PC-3 (cell line): ENCODE results near the gene GBF1. TPM values are rescaled to one million over a fixed set of nuclear protein-coding genes. Genes with fewer than 3 reads are reported as not detected.

Experiments used
- ATAC-seq: fragments of 200-7000 bp; cut with Tn5 transposase; 2 replicates; pipeline ENCODE4 v1.9.1; 2020; ENCODE audit warnings: mild to moderate bottlenecking, moderate library complexity
- BruUV-seq: library from RNA; stranded (reverse); fragments of 400-500 nt; replicated peaks from 2 replicates; lab custom pipeline; 2021; lab: Mats Ljungman, UMichigan
- CTCF ChIA-PET: fragments of 300-600 bp; sonication (Branson Sonifier 250); formaldehyde crosslinking; loops from one replicate; lab custom pipeline; 2022; ENCODE audit warnings: antibody characterized with exemption; lab: Charles Lee
- POLR2A ChIA-PET: fragments of 300-600 bp; sonication (Branson Sonifier 250); formaldehyde crosslinking; loops from one replicate; lab custom pipeline; 2022; ENCODE audit warnings: antibody characterized with exemption; ENCODE audit not compliant: unreplicated experiment; lab: Charles Lee
- DNase-seq: peaks from one replicate; pipeline ENCODE4 v3.0.0-alpha.2; 2015
- H2AFZ ChIP-seq: fragments of 300-600 bp; sonication (generic); 2 replicates; pipeline ENCODE4 v1.6.0; 2016; ENCODE audit warnings: antibody characterized with exemption, low read length
- H3F3A ChIP-seq: fragments of 300-600 bp; sonication (generic); one replicate; pipeline ENCODE4 v1.6.0; 2017; ENCODE audit warnings: antibody characterized with exemption, low read length, control low read depth, mild to moderate bottlenecking; ENCODE audit not compliant: unreplicated experiment
- H3K27ac ChIP-seq: fragments of 300-600 bp; sonication (generic); 2 replicates; pipeline ENCODE4 v1.5.1; 2016; ENCODE audit warnings: mild to moderate bottlenecking, low read length
- H3K27me3 ChIP-seq: fragments of 300-600 bp; sonication (generic); 2 replicates; pipeline ENCODE4 v1.6.1; 2016; ENCODE audit warnings: low read length, mixed read lengths
- H3K36me3 ChIP-seq: fragments of 300-600 bp; sonication (generic); 2 replicates; pipeline ENCODE4 v1.6.1; 2016; ENCODE audit warnings: low read depth, mixed run types, low read length, mixed read lengths
- H3K4me1 ChIP-seq: fragments of 300-600 bp; sonication (generic); 2 replicates; pipeline ENCODE4 v1.5.1; 2016; ENCODE audit warnings: low read length; ENCODE audit not compliant: insufficient read depth
- H3K4me2 ChIP-seq: fragments of 300-600 bp; sonication (generic); 2 replicates; pipeline ENCODE4 v1.6.0; 2016; ENCODE audit warnings: low read length
- H3K4me3 ChIP-seq: fragments of 300-600 bp; sonication (generic); 2 replicates; pipeline ENCODE4 v1.5.1; 2016; ENCODE audit warnings: mild to moderate bottlenecking, low read length, mixed read lengths
- H3K79me2 ChIP-seq: fragments of 300-600 bp; sonication (generic); 2 replicates; pipeline ENCODE4 v1.6.1; 2017; ENCODE audit warnings: low read length, mixed read lengths
- H3K9ac ChIP-seq: fragments of 300-600 bp; sonication (generic); 2 replicates; pipeline ENCODE4 v1.6.0; 2016; ENCODE audit warnings: mild to moderate bottlenecking, low read length
- H3K9me2 ChIP-seq: fragments of 300-600 bp; sonication (generic); replicated peaks from 2 replicates; pipeline ENCODE4 v1.6.1; 2016; ENCODE audit warnings: mixed run types, low read length, mixed read lengths
- H3K9me3 ChIP-seq: fragments of 300-600 bp; sonication (generic); 2 replicates; pipeline ENCODE4 v1.6.1; 2016; ENCODE audit warnings: low read length, mixed read lengths
- H4K20me1 ChIP-seq: fragments of 300-600 bp; sonication (generic); 2 replicates; pipeline ENCODE4 v1.6.1; 2016; ENCODE audit warnings: low read length, mixed read lengths
- CTCF ChIP-seq: fragments of 300-600 bp; sonication (generic); conservative IDR thresholded peaks from 2 replicates; pipeline ENCODE4 v1.5.1; 2017; ENCODE audit warnings: antibody characterized with exemption, low read depth, mild to moderate bottlenecking, low read length
- EZH2 ChIP-seq: fragments of 300-600 bp; sonication (generic); IDR thresholded peaks from one replicate; pipeline ENCODE4 v1.6.1; 2017; ENCODE audit warnings: antibody characterized with exemption, mild to moderate bottlenecking, low read length; ENCODE audit not compliant: unreplicated experiment
- EZH2phosphoT487 ChIP-seq: fragments of 300-600 bp; sonication (generic); IDR thresholded peaks from 2 replicates; pipeline ENCODE4 v1.6.1; 2018; ENCODE audit warnings: mild to moderate bottlenecking, antibody characterized with exemption, low read length, borderline replicate concordance
- intact Hi-C: fragments of 100-400 bp; cut with micrococcal nuclease; formaldehyde crosslinking; loops from 2 replicates; pipeline ENCODE4 v1.9.0; 2023
- total RNA-seq: library from RNA; depleted of rRNA; stranded (reverse); fragments of >200 nt; gene quantifications from 2 replicates; pipeline ENCODE4 v1.2.3, GENCODE V29; 2014

GBF1 gene
- total RNA-seq, 1 experiment from 2014 or later, result 25.2 TPM

- Histone ChIP-seq H3K27ac (no peak overlapping the region), H3K9me3 (no peaks in the 10 kb centered on the region), H3K79me2 (peaks cover 6% of the 10 kb centered on the region), H3K9me2 (no peaks in the 10 kb centered on the region), H3K4me1 (peaks cover 15% of the 10 kb centered on the region), H3F3A (no peaks in the 10 kb centered on the region), H3K27me3 (no peaks in the 10 kb centered on the region), H3K4me3 (peak overlapping the region; percentile 70), H2AFZ (peak overlapping the region; percentile 95), H3K36me3 (no peaks in the 10 kb centered on the region), H3K4me2 (peak overlapping the region; percentile 92), H3K9ac (no peak overlapping the region), H4K20me1 (no peaks in the 10 kb centered on the region)
- ChIA-PET POLR2A (no interaction called here), CTCF (interaction anchor here (0.6 kb wide), 1 partner anchor 111 kb away, joined by 3 read pairs; no protein-coding TSS in a partner anchor)
- no TSS peak for BruUV-seq
- no peak for TF ChIP-seq EZH2
- TF ChIP-seq EZH2phosphoT487, result no peak
- TF ChIP-seq CTCF, result no peak
- intact Hi-C loops, result no loop called here
- DNase-seq (no peak), ATAC-seq (no peak)
Observed at GRCh38 chr10:102241032-102241443, 4.3 kb upstream of the GBF1 start.

- H3K9me2 ChIP-seq, result no peaks in the 10 kb centered on the region
- H3K4me3 ChIP-seq, result peak within 1 kb of the TSS; percentile 70
- H3F3A ChIP-seq, result no peaks in the 10 kb centered on the region
- TF ChIP-seq CTCF, result no peak
- no peak for TF ChIP-seq EZH2
- TF ChIP-seq EZH2phosphoT487, result no peak
- peak within 1 kb of the TSS; percentile 92 for H3K4me2 ChIP-seq
- H3K27me3 ChIP-seq, result no peaks in the 10 kb centered on the region
- no peak within 1 kb of the TSS for H3K27ac ChIP-seq
- BruUV-seq, result no TSS peak
- H3K4me1 ChIP-seq, result peaks cover 18% of the 10 kb centered on the region
- no peaks in the 10 kb centered on the region for H3K36me3 ChIP-seq
- H4K20me1 ChIP-seq, result peaks cover 3% of the 10 kb centered on the region
- peak; percentile 69 for DNase-seq
- peak within 1 kb of the TSS; percentile 95 for H2AFZ ChIP-seq
- peak within 1 kb of the TSS; percentile 27; the same call in 1 of the 2 replicates for H3K9ac ChIP-seq
- peaks cover 12% of the 10 kb centered on the region for H3K79me2 ChIP-seq
- POLR2A ChIA-PET, result no interaction called here
- peak; percentile 44 for ATAC-seq
- intact Hi-C loops, result no loop called here
- H3K9me3 ChIP-seq, result no peaks in the 10 kb centered on the region
- CTCF ChIA-PET, result interaction anchor here (0.6 kb wide), 1 partner anchor 110 kb away, joined by 3 read pairs; no protein-coding TSS in a partner anchor
Observed at GRCh38 chr10:102241444-102242117, 3.8 kb upstream of the GBF1 start, which contains the start of gene PITX3. Gene PITX3, minus strand, starts transcription at chr10:102241512. Its CDS starts 9,432 bp downstream, at chr10:102232080.

- Histone ChIP-seq H3K9me3 (no peaks in the 10 kb centered on the region), H3F3A (no peaks in the 10 kb centered on the region), H4K20me1 (peaks cover 7% of the 10 kb centered on the region), H3K36me3 (no peaks in the 10 kb centered on the region), H3K4me2 (peak overlapping the region; percentile 92), H3K9me2 (no peaks in the 10 kb centered on the region), H3K4me1 (peaks cover 23% of the 10 kb centered on the region), H2AFZ (peak overlapping the region; percentile 95), H3K79me2 (peaks cover 17% of the 10 kb centered on the region), H3K4me3 (peak overlapping the region; percentile 70), H3K9ac (peak overlapping the region; percentile 27; the same call in 1 of the 2 replicates), H3K27me3 (no peaks in the 10 kb centered on the region), H3K27ac (no peak overlapping the region)
- ATAC-seq, result no peak
- no peak for TF ChIP-seq EZH2
- TF ChIP-seq CTCF, result no peak
- CTCF ChIA-PET, result no interaction called here
- intact Hi-C loops, result no loop called here
- POLR2A ChIA-PET, result no interaction called here
- DNase-seq, result no peak
- no TSS peak for BruUV-seq
Observed at GRCh38 chr10:102242118-102242485, 3.2 kb upstream of the GBF1 start.
